ENCODE results near the gene RRBP1. TPM values are rescaled to one million over a fixed set of nuclear protein-coding genes. Genes with fewer than 3 reads are reported as not detected.

Gene RRBP1
- total and polyA plus RNA-seq, 2 donors from 2014 or later, result 83.4 to 231 TPM

GRCh38 chr20:17633221-17633849 is 48.7 kb downstream of the RRBP1 start:
- intact Hi-C loops (cut with DNase I), result no loop called here
- Histone ChIP-seq H3K4me1 (ENCODE audit: control insufficient read depth in 2 of 3, insufficient read depth in 2 of 3, low read depth in 1 of 3, low read length in 3 of 3) (peaks cover 0 to 22% (median 3%) of the 10 kb centered on the region in 3 donors), H3K27me3 (ENCODE audit: control insufficient read depth, insufficient read depth, low read length) (no peaks in the 10 kb centered on the region), H3K9me3 (ENCODE audit: control insufficient read depth in 2 of 3, insufficient read depth in 1 of 3, low read length in 3 of 3) (no peaks in the 10 kb centered on the region), H3K4me3 (ENCODE audit: low read length in 3 of 3) (no peak overlapping the region), H3K27ac (ENCODE audit: low read depth in 2 of 2, low read length in 2 of 2) (no peak overlapping the region), H3K36me3 (ENCODE audit: control insufficient read depth in 2 of 3, insufficient read depth in 3 of 3, low read length in 3 of 3) (peaks cover 2 to 63% (median 37%) of the 10 kb centered on the region in 3 donors), H3K9ac (ENCODE audit: low read length in 3 of 3) (no peak overlapping the region)
- no peak for DNase-seq
- FAIRE-seq, result no peak
- no peak for TF ChIP-seq CTCF (IDR thresholded peaks at IDR 0.05; ENCODE audit: borderline replicate concordance, extremely low read depth, insufficient read depth)

GRCh38 chr20:17631576-17632319 is 50.3 kb downstream of the RRBP1 start:
- Histone ChIP-seq H3K4me3 (ENCODE audit: low read length in 3 of 3) (no peak overlapping the region), H3K27ac (ENCODE audit: low read depth in 2 of 2, low read length in 2 of 2) (no peak overlapping the region), H3K4me1 (ENCODE audit: control insufficient read depth in 2 of 3, insufficient read depth in 2 of 3, low read depth in 1 of 3, low read length in 3 of 3) (peaks cover 0 to 19% (median 3%) of the 10 kb centered on the region in 3 donors), H3K9me3 (ENCODE audit: control insufficient read depth in 2 of 3, insufficient read depth in 1 of 3, low read length in 3 of 3) (no peaks in the 10 kb centered on the region), H3K27me3 (ENCODE audit: control insufficient read depth, insufficient read depth, low read length) (no peaks in the 10 kb centered on the region), H3K36me3 (ENCODE audit: control insufficient read depth in 2 of 3, insufficient read depth in 3 of 3, low read length in 3 of 3) (peaks cover 2 to 59% (median 38%) of the 10 kb centered on the region in 3 donors), H3K9ac (ENCODE audit: low read length in 3 of 3) (no peak overlapping the region)
- intact Hi-C loops (cut with DNase I), result no loop called here
- DNase-seq (peak in 1 of 5 donors; percentile 45), FAIRE-seq (no peak)
- TF ChIP-seq CTCF (IDR thresholded peaks at IDR 0.05; ENCODE audit: borderline replicate concordance, extremely low read depth, insufficient read depth), result no peak

GRCh38 chr20:17630806-17631195 is 51.2 kb downstream of the RRBP1 start:
- TF ChIP-seq CTCF (IDR thresholded peaks at IDR 0.05; ENCODE audit: borderline replicate concordance, extremely low read depth, insufficient read depth), result no peak
- H3K27me3 ChIP-seq (ENCODE audit: control insufficient read depth, insufficient read depth, low read length), result no peaks in the 10 kb centered on the region
- peak in 1 of 5 donors; percentile 23 for DNase-seq
- H3K4me1 ChIP-seq (ENCODE audit: control insufficient read depth in 2 of 3, insufficient read depth in 2 of 3, low read depth in 1 of 3, low read length in 3 of 3), result peaks cover 0 to 12% (median 0%) of the 10 kb centered on the region in 3 donors
- no peak overlapping the region for H3K27ac ChIP-seq (ENCODE audit: low read depth in 2 of 2, low read length in 2 of 2)
- no peaks in the 10 kb centered on the region for H3K9me3 ChIP-seq (ENCODE audit: control insufficient read depth in 2 of 3, insufficient read depth in 1 of 3, low read length in 3 of 3)
- no peak overlapping the region for H3K4me3 ChIP-seq (ENCODE audit: low read length in 3 of 3)
- H3K9ac ChIP-seq (ENCODE audit: low read length in 3 of 3), result no peak overlapping the region
- FAIRE-seq, result no peak
- intact Hi-C loops (cut with DNase I), result no loop called here
- peaks cover 2 to 65% (median 42%) of the 10 kb centered on the region in 3 donors for H3K36me3 ChIP-seq (ENCODE audit: control insufficient read depth in 2 of 3, insufficient read depth in 3 of 3, low read length in 3 of 3)
